Left ventricle myocardium inferior (tissue), 1 donor: Measurements from ENCODE around the gene TSC22D1. TPM values are rescaled to one million over a fixed set of nuclear protein-coding genes. Genes with fewer than 3 reads are reported as not detected.
A peak's percentile ranks its signal among the peaks of the same experiment; 100 is the strongest.

Source experiments
- DNase-seq: peaks from one replicate; pipeline ENCODE4 v3.0.0-alpha.2; 2020
- H3K27ac ChIP-seq: fragments of 200-600 bp; replicated peaks from 2 replicates; pipeline ENCODE4 v1.8.0; 2021
- H3K27me3 ChIP-seq: fragments of 200-600 bp; 2 replicates; pipeline ENCODE4 v1.8.0; 2021; ENCODE audit warnings: low read depth
- H3K36me3 ChIP-seq: fragments of 200-600 bp; 2 replicates; pipeline ENCODE4 v1.8.0; 2021
- H3K4me1 ChIP-seq: fragments of 200-600 bp; 2 replicates; pipeline ENCODE4 v1.8.0; 2021
- H3K4me3 ChIP-seq: fragments of 200-600 bp; 2 replicates; pipeline ENCODE4 v1.8.0; 2021; ENCODE audit warnings: mild to moderate bottlenecking, moderate library complexity
- H3K9me3 ChIP-seq: fragments of 200-600 bp; replicated peaks from 2 replicates; pipeline ENCODE4 v1.8.0; 2021
- CTCF ChIP-seq: fragments of 200-600 bp; IDR thresholded peaks from 2 replicates; pipeline ENCODE4 v1.8.0; 2021; ENCODE audit warnings: antibody characterized with exemption, mild to moderate bottlenecking, borderline replicate concordance
- intact Hi-C: fragments of 100-400 bp; cut with micrococcal nuclease; formaldehyde crosslinking; loops from one replicate; pipeline ENCODE4 v1.11.0; 2022
- total RNA-seq: library from RNA; stranded (reverse); fragmentation: NEBNext Ultra II Directional; extraction: Animal tissue kit (Norgen Biotek cat#: 25700); gene quantifications from one replicate; pipeline ENCODE4 v1.2.1, GENCODE V29; 2021
- donor health status: DM: no; HTN: yes; CAD: no; lungs with severe emphysema.

TSC22D1 gene
- total RNA-seq, 1 donor from 2014 or later, result 158 TPM

- Histone ChIP-seq H3K4me1 (peaks cover 13% of the 10 kb centered on the region), H3K4me3 (no peak overlapping the region), H3K9me3 (no peaks in the 10 kb centered on the region), H3K27me3 (no peaks in the 10 kb centered on the region), H3K27ac (no peak overlapping the region), H3K36me3 (no peaks in the 10 kb centered on the region)
- DNase-seq, result no peak
- no peak for TF ChIP-seq CTCF
- intact Hi-C loops, result no loop called here
Measured at GRCh38 chr13:44504116-44504515, 72.0 kb downstream of the TSC22D1 start.

- TF ChIP-seq CTCF, result no peak
- Histone ChIP-seq H3K36me3 (no peaks in the 10 kb centered on the region), H3K4me1 (peaks cover 30% of the 10 kb centered on the region), H3K9me3 (peaks cover 12% of the 10 kb centered on the region), H3K27me3 (no peaks in the 10 kb centered on the region), H3K4me3 (no peak overlapping the region), H3K27ac (no peak overlapping the region)
- DNase-seq, result no peak
- intact Hi-C loops, result loop anchor here (10.0 kb wide), 1 partner anchor 376 kb away; no protein-coding TSS in a partner anchor
Measured at GRCh38 chr13:44498969-44499368, 77.2 kb downstream of the TSC22D1 start.

GRCh38 chr13:44498502-44498901 is 77.6 kb downstream of the TSC22D1 start:
- Histone ChIP-seq H3K27me3 (no peaks in the 10 kb centered on the region), H3K4me3 (no peak overlapping the region), H3K9me3 (peaks cover 12% of the 10 kb centered on the region), H3K4me1 (peaks cover 25% of the 10 kb centered on the region), H3K36me3 (no peaks in the 10 kb centered on the region), H3K27ac (no peak overlapping the region)
- TF ChIP-seq CTCF, result no peak
- DNase-seq, result no peak
- intact Hi-C loops, result loop anchor here (10.0 kb wide), 1 partner anchor 376 kb away; no protein-coding TSS in a partner anchor

GRCh38 chr13:44497801-44498200 is 78.3 kb downstream of the TSC22D1 start:
- Histone ChIP-seq H3K27ac (peak overlapping the region; percentile 14), H3K4me1 (peaks cover 22% of the 10 kb centered on the region), H3K9me3 (peaks cover 12% of the 10 kb centered on the region), H3K4me3 (no peak overlapping the region), H3K36me3 (no peaks in the 10 kb centered on the region), H3K27me3 (no peaks in the 10 kb centered on the region)
- DNase-seq, result no peak
- intact Hi-C loops, result loop anchor here (10.0 kb wide), 1 partner anchor 377 kb away; no protein-coding TSS in a partner anchor
- TF ChIP-seq CTCF, result no peak

GRCh38 chr13:44493213-44493812 is 82.8 kb downstream of the TSC22D1 start:
- TF ChIP-seq CTCF, result no peak
- intact Hi-C loops, result loop anchor here (10.0 kb wide), 1 partner anchor 381 kb away; no protein-coding TSS in a partner anchor
- H3K9me3 ChIP-seq, result peaks cover 12% of the 10 kb centered on the region

More at GRCh38 chr13:44493213-44493812, 82.8 kb downstream of the TSC22D1 start:
- Histone ChIP-seq H3K36me3 (no peaks in the 10 kb centered on the region), H3K4me3 (no peak overlapping the region), H3K27ac (no peak overlapping the region), H3K4me1 (peaks cover 14% of the 10 kb centered on the region), H3K27me3 (no peaks in the 10 kb centered on the region)
- no peak for DNase-seq
